Activated T-cell treated with anti-CD3 and anti-CD28 coated beads, Interleukin-2, amount 50 U/mL, for 1 hour (primary cell): ENCODE results near the gene MUC5B.

Experiments
- DNase-seq: peaks from one replicate; pipeline ENCODE4 v3.0.0-alpha.2; 2020

MUC5B gene

GRCh38 chr11:1303126-1303821 is 80.4 kb downstream of the MUC5B start:
- peak; percentile 16 for DNase-seq

DNA sequence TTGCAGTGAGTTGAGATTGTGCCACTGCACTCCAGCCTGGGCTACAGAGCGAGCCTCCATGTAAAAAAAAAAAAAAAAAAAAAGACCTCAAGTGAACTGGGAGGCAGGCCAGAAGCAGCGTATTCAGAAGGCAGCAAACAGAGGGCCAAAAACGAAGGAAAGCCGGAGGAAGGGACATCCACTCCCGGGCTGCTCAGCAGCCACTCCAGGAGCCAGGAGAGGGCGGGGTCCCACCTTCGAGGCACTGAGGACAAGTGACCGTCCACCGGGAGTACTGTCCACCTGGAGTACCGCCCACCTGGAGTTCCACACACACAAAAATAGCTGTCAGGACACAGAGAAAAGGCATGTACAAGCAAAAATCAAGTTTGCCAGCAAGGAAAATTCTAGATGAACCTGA is 81.1 kb downstream of the MUC5B start:
- DNase-seq, result no peak

DNA sequence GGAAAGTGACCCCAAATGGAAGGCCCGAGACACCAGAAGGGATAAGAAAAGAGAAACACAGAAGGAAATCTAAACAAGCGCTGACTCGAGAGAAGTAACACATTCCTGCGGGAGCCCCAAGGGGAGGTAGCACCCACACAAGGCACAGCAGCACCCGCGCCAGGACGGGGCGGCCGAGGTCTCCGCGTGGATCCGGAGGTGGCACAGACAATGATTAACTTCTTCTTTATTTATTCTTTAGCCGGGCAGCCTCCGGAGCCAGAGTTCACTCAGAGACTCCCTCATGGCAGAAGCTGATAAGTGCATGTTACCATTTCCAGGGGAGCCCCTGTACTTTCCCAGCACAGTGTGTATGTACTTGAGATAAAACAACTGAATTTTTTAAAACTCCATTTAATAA is 81.5 kb downstream of the MUC5B start:
- DNase-seq, result no peak

- peak; percentile 12 for DNase-seq
These were observed 82.2 kb downstream of the MUC5B start for GRCh38 chr11:1305063-1305495.

DNA sequence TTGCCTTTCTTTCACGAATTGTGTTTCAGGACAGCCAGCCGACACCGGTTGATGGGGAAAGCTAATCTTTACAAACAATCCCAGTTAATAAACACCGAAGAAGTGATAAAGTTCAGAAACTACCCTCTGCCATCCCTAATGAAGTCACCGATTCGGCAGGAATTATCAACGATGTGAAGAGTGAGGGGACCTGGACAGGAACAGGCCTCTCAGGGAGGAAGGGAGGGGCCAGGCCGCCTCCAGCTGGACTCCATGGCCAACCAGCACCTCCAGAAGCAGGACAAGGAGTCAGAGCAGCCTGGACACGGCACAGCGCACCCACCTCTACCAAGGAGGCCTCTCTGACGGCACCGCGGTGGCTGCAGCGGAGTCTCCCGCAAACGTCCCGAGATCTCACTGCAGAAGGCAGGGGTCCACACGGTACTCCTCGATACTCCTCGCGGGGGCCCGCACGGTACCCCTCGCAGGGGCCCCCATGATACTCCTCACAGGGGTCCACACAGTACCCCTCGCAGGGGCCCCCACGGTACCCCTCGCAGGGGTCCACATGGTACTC is 82.7 kb downstream of the MUC5B start:
- DNase-seq, result no peak

DNA sequence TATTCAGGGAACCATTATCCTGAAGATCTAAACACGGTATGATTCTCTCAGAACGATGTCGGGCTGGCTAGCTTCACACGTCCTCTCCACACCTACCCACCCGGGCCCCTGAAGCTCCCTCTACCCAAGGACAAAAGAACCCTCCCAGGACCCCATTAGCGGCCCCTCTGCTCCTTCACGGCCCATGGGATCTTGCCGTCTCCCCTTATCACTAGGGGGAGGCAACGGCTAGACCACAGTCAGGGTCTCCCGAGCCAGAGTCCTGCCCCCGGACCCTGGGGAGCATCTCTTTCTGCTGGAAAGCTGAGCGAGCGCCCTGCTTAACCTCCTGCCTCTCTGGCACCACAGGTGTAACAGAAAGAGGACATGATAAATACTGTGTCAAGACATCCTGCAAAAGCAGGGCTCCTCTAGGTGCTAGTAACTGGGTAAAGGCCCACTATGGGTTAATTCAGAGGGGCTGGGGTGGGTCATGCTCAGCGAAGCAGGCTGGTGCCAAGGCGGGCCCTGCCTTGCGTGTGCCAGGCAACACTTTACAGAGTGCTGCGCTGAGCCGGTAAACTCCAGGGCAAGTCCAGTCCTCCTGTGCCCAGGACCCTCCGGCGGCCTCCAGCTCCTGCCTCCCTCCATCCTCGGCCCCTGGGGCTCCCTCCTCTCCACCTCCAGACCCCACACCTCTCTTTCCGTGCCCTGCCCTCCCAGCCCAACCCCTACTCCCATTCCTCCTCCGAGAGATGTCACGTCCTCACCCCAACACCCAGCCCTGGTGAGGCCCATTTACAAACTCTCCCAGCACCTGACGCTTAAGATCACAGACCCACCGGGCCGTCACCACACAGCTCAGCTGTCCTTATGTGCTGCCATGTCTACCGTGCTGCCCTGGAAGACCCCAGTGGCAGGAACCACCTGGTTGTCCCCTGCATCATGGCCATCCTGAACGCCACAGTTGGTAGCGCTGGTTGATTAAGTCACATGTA is 83.6 kb downstream of the MUC5B start:
- no peak for DNase-seq

GRCh38 chr11:1307163-1307870 is 84.5 kb downstream of the MUC5B start:
- no peak for DNase-seq

- no peak for DNase-seq
These were observed 85.3 kb downstream of the MUC5B start for GRCh38 chr11:1307998-1308742.

DNA sequence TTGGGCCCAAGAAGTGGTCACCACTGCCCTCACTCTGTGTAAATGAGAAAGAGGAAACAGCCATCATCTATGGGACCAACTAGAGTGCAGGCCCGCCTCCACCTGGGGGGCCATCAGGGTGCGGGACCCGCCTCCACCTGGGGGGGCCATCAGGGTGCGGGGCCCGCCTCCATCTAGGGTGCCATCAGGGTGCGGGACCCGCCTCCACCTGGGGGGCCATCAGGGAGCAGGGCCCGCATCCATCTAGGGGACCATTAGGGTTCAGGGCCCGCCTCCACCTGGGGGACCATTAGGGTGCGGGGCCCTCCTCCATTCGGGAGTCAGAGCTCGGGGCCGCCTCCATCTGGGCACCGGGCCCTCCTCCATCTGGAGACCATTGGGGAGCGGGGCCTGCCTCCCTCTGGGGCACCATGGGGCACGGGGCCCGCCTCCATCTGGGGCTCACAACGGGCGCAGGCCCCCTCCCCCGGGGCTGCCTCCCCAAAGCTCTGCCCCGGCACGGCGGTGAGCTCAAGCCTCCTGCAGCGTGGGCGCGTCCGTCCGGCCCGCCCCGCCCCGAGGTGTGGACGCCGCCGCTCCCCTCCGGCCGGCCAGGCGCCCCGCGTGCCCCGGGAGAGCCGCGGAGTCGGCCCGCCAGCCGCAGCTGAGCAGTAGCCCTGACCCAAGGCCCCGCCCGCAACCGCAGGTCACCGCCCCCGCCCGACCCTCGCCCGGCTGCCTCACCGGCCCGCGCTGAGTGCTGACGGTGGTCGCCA is 86.1 kb downstream of the MUC5B start:
- no peak for DNase-seq

- DNase-seq, result peak; percentile 99
These were observed 86.8 kb downstream of the MUC5B start, which contains the start of gene TOLLIP for GRCh38 chr11:1309498-1310317. TSS of gene TOLLIP (minus strand) at chr11:1309632. CDS start at chr11:1309498, 134 bp downstream.

DNA sequence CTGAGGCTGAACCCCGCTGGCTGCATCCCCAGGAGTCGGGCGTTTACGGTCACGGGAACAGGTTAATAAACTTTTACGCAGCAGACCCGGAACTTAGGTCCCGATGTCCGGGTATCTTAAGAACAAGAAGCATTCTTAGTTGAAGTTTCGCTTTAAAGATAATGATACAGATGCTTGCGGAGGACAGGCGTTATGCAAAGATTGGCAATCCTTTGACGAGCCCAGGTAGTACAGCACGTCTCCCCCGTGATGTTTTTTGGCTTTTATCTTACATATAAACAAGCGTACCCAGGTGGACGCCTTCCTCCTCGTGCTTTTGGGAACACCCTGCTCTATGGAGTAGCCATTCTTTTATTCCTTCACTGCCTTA is 87.4 kb downstream of the MUC5B start:
- DNase-seq, result no peak

DNA sequence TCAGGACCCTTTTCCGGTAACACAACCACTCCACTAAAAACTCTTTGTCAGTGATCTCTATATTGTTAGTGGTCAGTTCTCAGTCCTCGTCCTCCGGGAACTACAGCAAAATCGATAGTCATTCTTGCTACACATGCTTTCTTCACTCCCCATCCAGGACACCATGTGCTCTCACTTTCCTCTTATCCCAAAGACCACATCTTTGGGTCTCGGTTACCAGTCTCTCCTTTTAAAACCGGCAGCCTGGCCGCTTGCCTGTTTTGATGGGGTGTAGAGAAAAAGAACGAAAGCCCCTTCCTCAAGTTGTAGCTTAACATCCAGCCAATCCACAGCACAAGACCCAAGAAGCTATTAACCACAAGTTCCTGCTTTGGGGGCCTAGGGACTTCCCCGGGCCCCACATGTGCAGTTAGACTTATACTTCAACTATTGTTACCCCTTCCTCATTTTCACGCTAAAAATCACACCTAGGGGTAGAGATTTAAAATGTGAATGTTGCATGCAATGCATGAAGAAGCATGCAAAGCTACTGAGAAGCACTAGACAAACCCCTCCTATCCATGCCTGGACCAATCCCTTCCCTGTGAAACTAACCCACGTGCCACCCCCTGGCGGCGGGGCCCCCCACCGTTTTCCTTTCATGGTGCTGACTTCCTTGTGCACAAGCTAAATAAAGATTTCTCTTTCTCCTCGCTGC is 88.1 kb downstream of the MUC5B start:
- DNase-seq, result peak; percentile 71
